Fibroblast of lung (primary cell): ENCODE data around the gene IGF2.

ENCODE experiments used
- CTCF ChIP-seq, 2 donors: IDR thresholded peaks in 1 of 2; conservative IDR thresholded peaks in 1 of 2; 1 replicate in 1 of 2; 2 replicates in 1 of 2; pipeline ENCODE4 v1.5.1; 2011 to 2012; ENCODE audit warnings: low read length in 2 of 2, control low read depth in 1 of 2, inconsistent platforms in 1 of 2, low read depth in 1 of 2, mild to moderate bottlenecking in 1 of 2
- EZH2 ChIP-seq: IDR thresholded peaks from 2 replicates; pipeline ENCODE4 v1.5.1; 2012; ENCODE audit warnings: low read length, control low read depth, mild to moderate bottlenecking; ENCODE audit errors: missing control alignments

DNA sequence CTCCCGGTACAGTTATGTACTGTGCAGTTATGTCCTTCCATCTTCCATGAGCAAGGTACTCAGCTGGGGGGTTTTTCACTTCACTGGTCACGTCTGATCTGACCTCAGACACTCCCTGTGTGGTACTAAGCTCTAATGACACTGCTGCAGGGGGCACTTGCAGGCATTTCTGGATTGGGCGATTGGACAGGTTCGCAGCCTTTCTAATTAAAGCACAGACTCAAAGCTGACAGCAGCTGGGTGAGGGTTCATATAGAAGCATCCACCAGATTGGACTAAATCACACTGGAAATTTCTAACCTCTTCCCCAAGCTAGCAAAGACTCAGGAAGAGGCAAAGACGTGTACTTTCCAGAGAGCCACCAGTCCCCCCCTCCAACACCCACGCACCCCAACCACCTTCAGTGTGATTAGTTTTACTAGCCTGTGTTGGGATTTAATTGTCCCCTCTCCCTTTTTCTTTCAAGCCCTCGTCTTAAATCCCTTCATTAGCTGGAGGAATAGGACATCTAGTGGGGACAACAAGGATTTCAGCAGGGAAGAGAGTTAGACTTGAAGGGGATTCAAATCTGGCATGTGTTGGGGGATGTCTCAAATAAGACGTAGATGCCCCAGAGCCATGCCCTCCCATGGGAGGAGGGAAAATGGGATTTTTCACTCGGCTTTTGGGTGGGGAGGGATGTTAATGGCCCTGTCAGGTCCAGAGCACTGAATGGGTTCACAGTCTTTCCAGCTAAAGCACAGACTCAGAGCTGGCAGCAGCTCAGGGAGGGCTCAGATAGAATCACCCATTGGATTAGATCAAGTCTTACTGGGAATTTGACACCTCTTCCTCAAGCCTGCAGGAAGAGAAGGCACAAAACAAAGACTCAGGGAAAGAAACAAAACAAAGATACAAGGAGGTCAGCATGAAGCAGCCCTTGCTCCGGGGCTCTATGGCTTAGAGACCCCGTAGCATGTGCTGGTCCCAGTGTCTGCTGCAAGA lies 11.0 kb upstream of the IGF2 start:
- peak; percentile 37 to 69 for TF ChIP-seq CTCF (conservative IDR thresholded peaks at IDR 0.05 in 1 of 2, IDR thresholded peaks at IDR 0.05 in 1 of 2; ENCODE audit: low read depth in 1 of 2, low read length in 2 of 2)
- no peak for TF ChIP-seq EZH2
